ENCODE results near the gene TMEM132D. TPM values are rescaled to one million over a fixed set of nuclear protein-coding genes. Genes with fewer than 3 reads are reported as not detected.

TMEM132D gene
- total and polyA plus RNA-seq, 4 donors, result 0.01 to 0.14 (median 0.08) TPM

GRCh38 chr12:129579879-129580278 lies 323.9 kb downstream of the TMEM132D start:
- no peaks in the 10 kb centered on the region for H3K36me3 ChIP-seq (ENCODE audit: control insufficient read depth in 4 of 4, insufficient read depth in 3 of 4, low read depth in 1 of 4, low read length in 3 of 4)
- DNase-seq (ENCODE audit: low spot score), result no peak
- H3K27ac ChIP-seq (ENCODE audit: low read depth in 1 of 2, low read length in 2 of 2), result no peak overlapping the region
- no peak overlapping the region for H3K4me3 ChIP-seq (ENCODE audit: low read depth in 1 of 3, low read length in 3 of 3)
- H3K27me3 ChIP-seq (ENCODE audit: control insufficient read depth in 4 of 4, insufficient read depth in 4 of 4, low read length in 3 of 4), result no peaks in the 10 kb centered on the region
- TF ChIP-seq RAD21 (IDR thresholded peaks at IDR 0.05) (no peak), HNF4A (conservative IDR thresholded peaks at IDR 0.05) (no peak), HNF4G (IDR thresholded peaks at IDR 0.05) (no peak), RXRA (IDR thresholded peaks at IDR 0.05) (no peak), CTCF (IDR thresholded peaks at IDR 0.05; ENCODE audit: low read depth, low read length, missing input control) (no peak), FOXA1 (IDR thresholded peaks at IDR 0.05) (no peak), FOXA2 (IDR thresholded peaks at IDR 0.05) (no peak), EGR1 (IDR thresholded peaks at IDR 0.05; ENCODE audit: low read depth in 2 of 2) (no peak), GABPA (IDR thresholded peaks at IDR 0.05 in 1 of 2, conservative IDR thresholded peaks at IDR 0.05 in 1 of 2) (no peak), REST (IDR thresholded peaks at IDR 0.05) (no peak), JUND (IDR thresholded peaks at IDR 0.05) (no peak), NR2F2 (IDR thresholded peaks at IDR 0.05) (no peak), ZBTB33 (IDR thresholded peaks at IDR 0.05) (no peak), SP1 (IDR thresholded peaks at IDR 0.05) (no peak), TAF1 (conservative IDR thresholded peaks at IDR 0.05) (no peak), YY1 (IDR thresholded peaks at IDR 0.05) (no peak)
- TF ChIP-seq, protein P1, sequence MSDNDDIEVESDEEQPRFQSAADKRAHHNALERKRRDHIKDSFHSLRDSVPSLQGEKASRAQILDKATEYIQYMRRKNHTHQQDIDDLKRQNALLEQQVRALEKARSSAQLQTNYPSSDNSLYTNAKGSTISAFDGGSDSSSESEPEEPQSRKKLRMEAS (IDR thresholded peaks at IDR 0.05), result no peak
- TF ChIP-seq, protein P2, sequence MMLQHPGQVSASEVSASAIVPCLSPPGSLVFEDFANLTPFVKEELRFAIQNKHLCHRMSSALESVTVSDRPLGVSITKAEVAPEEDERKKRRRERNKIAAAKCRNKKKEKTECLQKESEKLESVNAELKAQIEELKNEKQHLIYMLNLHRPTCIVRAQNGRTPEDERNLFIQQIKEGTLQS (IDR thresholded peaks at IDR 0.05), result no peak
- WGBS, result 74% methylated on average over 5 of the region's 5 CpGs
- H3K4me1 ChIP-seq (ENCODE audit: control insufficient read depth in 4 of 4, insufficient read depth in 4 of 4, low read length in 3 of 4), result no peaks in the 10 kb centered on the region
- H3K9ac ChIP-seq (ENCODE audit: low read depth in 1 of 2, low read length in 2 of 2), result no peak overlapping the region
- no peaks in the 10 kb centered on the region for H3K9me3 ChIP-seq (ENCODE audit: control insufficient read depth in 4 of 4, low read length in 3 of 4)

Data from liver (tissue), 9 donors.